Common myeloid progenitor, CD34-positive (primary cell): ENCODE measurements around the gene RARB.

Source experiments
- CTCF ChIA-PET: fragments of 350-600 bp; sonication (Branson Sonifier 250); formaldehyde crosslinking; loops from one replicate; lab custom pipeline; 2021; ENCODE audit warnings: antibody characterized with exemption; lab: Charles Lee
- POLR2A ChIA-PET: fragments of 350-600 bp; sonication (Branson Sonifier 250); formaldehyde crosslinking; loops from one replicate; lab custom pipeline; 2021; ENCODE audit warnings: antibody characterized with exemption; lab: Charles Lee
- DNase-seq, 3 donors: peaks; one replicate each; pipeline versions ENCODE4 v3.0.0 to v3.0.0-alpha.2; 2013
- H3K27ac ChIP-seq, 2 experiments: 1 replicate in 1 of 2; 2 replicates in 1 of 2; pipeline ENCODE4 v1.7.0; 2013; ENCODE audit warnings: inconsistent platforms in 2 of 2, low read length in 2 of 2, mild to moderate bottlenecking in 2 of 2, low read depth in 1 of 2, moderate library complexity in 1 of 2; ENCODE audit not compliant: severe bottlenecking in 2 of 2, insufficient read depth in 1 of 2, poor library complexity in 1 of 2
- H3K27me3 ChIP-seq, 5 experiments: replicated peaks in 2 of 5; 1 replicate in 3 of 5; 2 replicates in 2 of 5; pipeline versions ENCODE4 v1.6.1 to v1.7.0; 2013; ENCODE audit warnings: low read length in 4 of 5, mild to moderate bottlenecking in 2 of 5, moderate library complexity in 2 of 5, inconsistent platforms in 1 of 5; ENCODE audit not compliant: insufficient read depth in 5 of 5, control insufficient read depth in 4 of 5
- H3K36me3 ChIP-seq, 4 experiments: 1 replicate in 2 of 4; 2 replicates in 2 of 4; pipeline versions ENCODE4 v1.6.1 to v1.7.0; 2013; ENCODE audit warnings: low read length in 3 of 4, control low read depth in 1 of 4, mild to moderate bottlenecking in 1 of 4; ENCODE audit not compliant: control insufficient read depth in 4 of 4, insufficient read depth in 4 of 4
- H3K4me1 ChIP-seq, 4 experiments: 1 replicate in 3 of 4; 2 replicates in 1 of 4; pipeline versions ENCODE4 v1.6.1 to v1.7.1; 2013; ENCODE audit warnings: low read length in 3 of 4, mild to moderate bottlenecking in 3 of 4, control low read depth in 1 of 4, inconsistent platforms in 1 of 4, moderate library complexity in 1 of 4; ENCODE audit not compliant: control insufficient read depth in 4 of 4, insufficient read depth in 4 of 4; ENCODE audit errors: control extremely low read depth in 1 of 4
- H3K4me3 ChIP-seq, 7 experiments: 1 replicate in 4 of 7; 2 replicates in 3 of 7; pipeline versions ENCODE4 v1.5.1 to v1.7.0; 2013; ENCODE audit warnings: mild to moderate bottlenecking in 7 of 7, low read length in 6 of 7, moderate library complexity in 6 of 7, inconsistent platforms in 2 of 7, low read depth in 2 of 7, control low read depth in 1 of 7; ENCODE audit not compliant: insufficient read depth in 4 of 7, control insufficient read depth in 1 of 7; ENCODE audit errors: extremely low read depth in 1 of 7
- H3K9me3 ChIP-seq, 5 experiments: 1 replicate in 4 of 5; 2 replicates in 1 of 5; pipeline versions ENCODE4 v1.6.1 to v1.7.1; 2013; ENCODE audit warnings: low read length in 4 of 5, mild to moderate bottlenecking in 2 of 5, inconsistent platforms in 1 of 5, low read depth in 1 of 5, moderate library complexity in 1 of 5; ENCODE audit not compliant: control insufficient read depth in 4 of 5, insufficient read depth in 2 of 5; ENCODE audit errors: control extremely low read depth in 1 of 5
- WGBS: methylation state at CpG from one replicate; pipeline ENCODE4 v1.1.5; 2013; ENCODE audit not compliant: insufficient coverage; 5-methylcytosine and 5-hydroxymethylcytosine counted together

Gene RARB

GRCh38 chr3:25556447-25556846, 128.4 kb downstream of the RARB start:
- Histone ChIP-seq H3K4me3 (no peak overlapping the region), H3K36me3 (no peaks in the 10 kb centered on the region), H3K27ac (no peak overlapping the region), H3K9me3 (no peaks in the 10 kb centered on the region), H3K4me1 (peaks cover 0 to 7% (median 0%) of the 10 kb centered on the region in 4 experiments), H3K27me3 (no peaks in the 10 kb centered on the region)
- DNase-seq: no peak
- ChIA-PET POLR2A (no interaction called here), CTCF (no interaction called here)
- 83% methylated on average over 1 of the region's 1 CpG for WGBS

- Histone ChIP-seq H3K4me1 (no peaks in the 10 kb centered on the region), H3K9me3 (no peaks in the 10 kb centered on the region), H3K27ac (no peak overlapping the region), H3K36me3 (no peaks in the 10 kb centered on the region), H3K27me3 (no peaks in the 10 kb centered on the region), H3K4me3 (no peak overlapping the region)
- POLR2A ChIA-PET: no interaction called here
- no peak for DNase-seq
- CTCF ChIA-PET: no interaction called here
- 100% methylated on average over 2 of the region's 3 CpGs for WGBS
Observed at GRCh38 chr3:25557694-25558093, 129.6 kb downstream of the RARB start.

GRCh38 chr3:25558121-25558520, 130.1 kb downstream of the RARB start:
- no peaks in the 10 kb centered on the region for H3K36me3 ChIP-seq
- no peak for DNase-seq
- H3K4me1 ChIP-seq: no peaks in the 10 kb centered on the region
- no peaks in the 10 kb centered on the region for H3K27me3 ChIP-seq
- ChIA-PET POLR2A (no interaction called here), CTCF (no interaction called here)
- WGBS: 96% methylated on average over 5 of the region's 5 CpGs
- H3K4me3 ChIP-seq: no peak overlapping the region
- no peak overlapping the region for H3K27ac ChIP-seq
- no peaks in the 10 kb centered on the region for H3K9me3 ChIP-seq

- H3K9me3 ChIP-seq: no peaks in the 10 kb centered on the region
- POLR2A ChIA-PET: no interaction called here
- no peak overlapping the region for H3K27ac ChIP-seq
- WGBS: 94% methylated on average over 5 of the region's 6 CpGs
- no peaks in the 10 kb centered on the region for H3K27me3 ChIP-seq
- CTCF ChIA-PET: no interaction called here
- H3K4me3 ChIP-seq: no peak overlapping the region
- H3K36me3 ChIP-seq: no peaks in the 10 kb centered on the region
- no peaks in the 10 kb centered on the region for H3K4me1 ChIP-seq
- no peak for DNase-seq
Observed at GRCh38 chr3:25558796-25559195, 130.7 kb downstream of the RARB start.

GRCh38 chr3:25563601-25564000, 135.5 kb downstream of the RARB start:
- no CpG with 5 or more reads among the region's 1 CpG for WGBS
- Histone ChIP-seq H3K4me1 (no peaks in the 10 kb centered on the region), H3K36me3 (no peaks in the 10 kb centered on the region), H3K27me3 (no peaks in the 10 kb centered on the region), H3K9me3 (no peaks in the 10 kb centered on the region), H3K4me3 (no peak overlapping the region), H3K27ac (no peak overlapping the region)
- no peak for DNase-seq
- CTCF ChIA-PET: interaction anchor here (1.0 to 1.1 kb wide), 2 partner anchors 15 to 22 kb away, joined by 3 to 4 read pairs; no protein-coding TSS in a partner anchor
- POLR2A ChIA-PET: interaction anchor here (0.6 kb wide), 1 partner anchor 706 kb away, joined by 3 read pairs; no protein-coding TSS in a partner anchor

GRCh38 chr3:25564075-25564474, 136.0 kb downstream of the RARB start:
- ChIA-PET POLR2A (no interaction called here), CTCF (no interaction called here)
- Histone ChIP-seq H3K27me3 (no peaks in the 10 kb centered on the region), H3K4me3 (no peak overlapping the region), H3K36me3 (no peaks in the 10 kb centered on the region), H3K9me3 (no peaks in the 10 kb centered on the region), H3K4me1 (no peaks in the 10 kb centered on the region), H3K27ac (no peak overlapping the region)
- WGBS: 100% methylated on average over 2 of the region's 4 CpGs
- DNase-seq: no peak

GRCh38 chr3:25565807-25566206, 137.7 kb downstream of the RARB start:
- CTCF ChIA-PET: no interaction called here
- POLR2A ChIA-PET: no interaction called here
- H3K4me1 ChIP-seq: no peaks in the 10 kb centered on the region
- no peaks in the 10 kb centered on the region for H3K36me3 ChIP-seq
- H3K27ac ChIP-seq: no peak overlapping the region
- no peak for DNase-seq
- WGBS: 96% methylated on average over 7 of the region's 7 CpGs
- no peak overlapping the region for H3K4me3 ChIP-seq
- no peaks in the 10 kb centered on the region for H3K27me3 ChIP-seq
- no peaks in the 10 kb centered on the region for H3K9me3 ChIP-seq
